ENCODE data around the gene SEC14L1.

DNA sequence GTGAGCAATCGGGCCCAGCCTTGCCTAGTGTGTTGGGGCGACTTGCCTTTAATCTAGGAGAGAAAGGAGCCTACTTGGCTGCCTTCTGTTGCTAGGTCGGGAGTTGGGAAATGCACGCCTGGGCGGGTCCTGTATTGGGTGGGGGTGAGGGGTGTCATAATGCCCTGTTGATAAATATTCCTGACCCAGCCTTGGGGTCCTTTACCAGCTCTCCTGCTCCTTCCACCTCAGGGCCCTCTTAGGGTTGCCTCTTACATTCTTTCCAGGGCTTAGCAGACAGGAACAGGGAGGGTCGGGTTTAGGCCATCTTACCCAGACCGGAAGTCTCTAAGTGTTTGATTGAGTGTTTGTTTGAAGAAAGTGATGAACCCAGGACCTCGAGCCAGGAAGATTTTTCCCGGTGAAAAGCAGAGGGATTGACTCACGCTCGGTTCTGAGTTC, 112.9 kb downstream of the SEC14L1 start:
- TF ChIP-seq, protein P1, sequence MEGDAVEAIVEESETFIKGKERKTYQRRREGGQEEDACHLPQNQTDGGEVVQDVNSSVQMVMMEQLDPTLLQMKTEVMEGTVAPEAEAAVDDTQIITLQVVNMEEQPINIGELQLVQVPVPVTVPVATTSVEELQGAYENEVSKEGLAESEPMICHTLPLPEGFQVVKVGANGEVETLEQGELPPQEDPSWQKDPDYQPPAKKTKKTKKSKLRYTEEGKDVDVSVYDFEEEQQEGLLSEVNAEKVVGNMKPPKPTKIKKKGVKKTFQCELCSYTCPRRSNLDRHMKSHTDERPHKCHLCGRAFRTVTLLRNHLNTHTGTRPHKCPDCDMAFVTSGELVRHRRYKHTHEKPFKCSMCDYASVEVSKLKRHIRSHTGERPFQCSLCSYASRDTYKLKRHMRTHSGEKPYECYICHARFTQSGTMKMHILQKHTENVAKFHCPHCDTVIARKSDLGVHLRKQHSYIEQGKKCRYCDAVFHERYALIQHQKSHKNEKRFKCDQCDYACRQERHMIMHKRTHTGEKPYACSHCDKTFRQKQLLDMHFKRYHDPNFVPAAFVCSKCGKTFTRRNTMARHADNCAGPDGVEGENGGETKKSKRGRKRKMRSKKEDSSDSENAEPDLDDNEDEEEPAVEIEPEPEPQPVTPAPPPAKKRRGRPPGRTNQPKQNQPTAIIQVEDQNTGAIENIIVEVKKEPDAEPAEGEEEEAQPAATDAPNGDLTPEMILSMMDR (IDR thresholded peaks at IDR 0.05), result no peak
- TF ChIP-seq POLR2AphosphoS5 (IDR thresholded peaks at IDR 0.05; ENCODE audit: low read depth, low read length), result no peak
- TF ChIP-seq, protein P2, sequence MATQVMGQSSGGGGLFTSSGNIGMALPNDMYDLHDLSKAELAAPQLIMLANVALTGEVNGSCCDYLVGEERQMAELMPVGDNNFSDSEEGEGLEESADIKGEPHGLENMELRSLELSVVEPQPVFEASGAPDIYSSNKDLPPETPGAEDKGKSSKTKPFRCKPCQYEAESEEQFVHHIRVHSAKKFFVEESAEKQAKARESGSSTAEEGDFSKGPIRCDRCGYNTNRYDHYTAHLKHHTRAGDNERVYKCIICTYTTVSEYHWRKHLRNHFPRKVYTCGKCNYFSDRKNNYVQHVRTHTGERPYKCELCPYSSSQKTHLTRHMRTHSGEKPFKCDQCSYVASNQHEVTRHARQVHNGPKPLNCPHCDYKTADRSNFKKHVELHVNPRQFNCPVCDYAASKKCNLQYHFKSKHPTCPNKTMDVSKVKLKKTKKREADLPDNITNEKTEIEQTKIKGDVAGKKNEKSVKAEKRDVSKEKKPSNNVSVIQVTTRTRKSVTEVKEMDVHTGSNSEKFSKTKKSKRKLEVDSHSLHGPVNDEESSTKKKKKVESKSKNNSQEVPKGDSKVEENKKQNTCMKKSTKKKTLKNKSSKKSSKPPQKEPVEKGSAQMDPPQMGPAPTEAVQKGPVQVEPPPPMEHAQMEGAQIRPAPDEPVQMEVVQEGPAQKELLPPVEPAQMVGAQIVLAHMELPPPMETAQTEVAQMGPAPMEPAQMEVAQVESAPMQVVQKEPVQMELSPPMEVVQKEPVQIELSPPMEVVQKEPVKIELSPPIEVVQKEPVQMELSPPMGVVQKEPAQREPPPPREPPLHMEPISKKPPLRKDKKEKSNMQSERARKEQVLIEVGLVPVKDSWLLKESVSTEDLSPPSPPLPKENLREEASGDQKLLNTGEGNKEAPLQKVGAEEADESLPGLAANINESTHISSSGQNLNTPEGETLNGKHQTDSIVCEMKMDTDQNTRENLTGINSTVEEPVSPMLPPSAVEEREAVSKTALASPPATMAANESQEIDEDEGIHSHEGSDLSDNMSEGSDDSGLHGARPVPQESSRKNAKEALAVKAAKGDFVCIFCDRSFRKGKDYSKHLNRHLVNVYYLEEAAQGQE (IDR thresholded peaks at IDR 0.05; ENCODE audit: insufficient read depth in 1 of 2, low read depth in 2 of 2, low read length in 1 of 2), result no peak
